Neural progenitor cell (in vitro differentiated cells): ENCODE results near the gene CFAP43. TPM values are rescaled to one million over a fixed set of nuclear protein-coding genes. Genes with fewer than 3 reads are reported as not detected.

Source experiments
- DNase-seq: peaks from one replicate; pipeline ENCODE4 v3.0.0-alpha.2; 2016; ENCODE audit warnings: low spot score
- H2AFZ ChIP-seq: fragments of 200-600 bp; sonication (generic); replicated peaks from 2 replicates; pipeline ENCODE4 v1.6.1; 2016; ENCODE audit warnings: antibody characterized with exemption
- H3F3A ChIP-seq: fragments of 200-600 bp; sonication (generic); 2 replicates; pipeline ENCODE4 v1.6.1; 2016; ENCODE audit warnings: antibody characterized with exemption, low read depth
- H3K27ac ChIP-seq: fragments of 200-600 bp; sonication (generic); 2 replicates; pipeline ENCODE4 v1.5.1; 2016; ENCODE audit warnings: mild to moderate bottlenecking
- H3K27me3 ChIP-seq: fragments of 200-600 bp; sonication (generic); 2 replicates; pipeline ENCODE4 v1.6.1; 2016; ENCODE audit warnings: mild to moderate bottlenecking, moderate library complexity
- H3K36me3 ChIP-seq: fragments of 200-600 bp; sonication (generic); 2 replicates; pipeline ENCODE4 v1.5.1; 2016
- H3K4me1 ChIP-seq: fragments of 200-600 bp; sonication (generic); 2 replicates; pipeline ENCODE4 v1.6.1; 2016; ENCODE audit warnings: mixed run types
- H3K4me2 ChIP-seq: fragments of 200-600 bp; sonication (generic); 2 replicates; pipeline ENCODE4 v1.6.1; 2016
- H3K4me3 ChIP-seq: fragments of 200-600 bp; sonication (generic); 2 replicates; pipeline ENCODE4 v1.5.1; 2016
- H3K79me2 ChIP-seq: fragments of 200-600 bp; sonication (generic); 2 replicates; pipeline ENCODE4 v1.6.1; 2016; ENCODE audit warnings: low read depth
- H3K9ac ChIP-seq: fragments of 200-600 bp; sonication (generic); 2 replicates; pipeline ENCODE4 v1.6.1; 2016
- H3K9me3 ChIP-seq: fragments of 200-600 bp; sonication (generic); 2 replicates; pipeline ENCODE4 v1.5.1; 2016; ENCODE audit warnings: low read depth
- H4K20me1 ChIP-seq: fragments of 200-600 bp; sonication (generic); 2 replicates; pipeline ENCODE4 v1.6.1; 2016; ENCODE audit warnings: low read depth
- H3K27ac Mint-ChIP-seq: 3 replicates; pipeline ENCODE4 v1.8.0; 2021; ENCODE audit warnings: mixed read lengths
- H3K27me3 Mint-ChIP-seq: 2 replicates; pipeline ENCODE4 v1.8.0; 2022; ENCODE audit warnings: low read depth, mild to moderate bottlenecking, inconsistent platforms, moderate library complexity, mixed read lengths; ENCODE audit not compliant: insufficient read depth
- H3K36me3 Mint-ChIP-seq: 3 replicates; pipeline ENCODE4 v1.8.0; 2021; ENCODE audit warnings: mixed read lengths
- H3K4me1 Mint-ChIP-seq: 3 replicates; pipeline ENCODE4 v1.8.0; 2021; ENCODE audit warnings: mixed read lengths
- H3K4me3 Mint-ChIP-seq: 3 replicates; pipeline ENCODE4 v1.8.0; 2021; ENCODE audit warnings: mild to moderate bottlenecking, moderate library complexity, mixed read lengths
- H3K9me3 Mint-ChIP-seq: 3 replicates; pipeline ENCODE4 v1.8.0; 2020; ENCODE audit warnings: mixed read lengths
- EZH2 ChIP-seq: fragments of 200-600 bp; sonication (generic); IDR thresholded peaks from 2 replicates; pipeline ENCODE4 v1.6.1; 2017; ENCODE audit warnings: antibody characterized with exemption, mild to moderate bottlenecking, moderate library complexity
- EZH2phosphoT487 ChIP-seq: fragments of 200-600 bp; sonication (generic); IDR thresholded peaks from 2 replicates; pipeline ENCODE4 v1.6.1; 2017; ENCODE audit warnings: antibody characterized with exemption
- total RNA-seq: library from RNA; depleted of rRNA; stranded (reverse); fragments of >200 nt; gene quantifications from 2 replicates; pipeline ENCODE4 v1.2.3, GENCODE V29; 2015; ENCODE audit warnings: low replicate concordance
- TF ChIP-seq, protein P1 (sequence below): fragments of 200-600 bp; sonication (generic); IDR thresholded peaks from 2 replicates; pipeline ENCODE4 v1.5.1; 2017; ENCODE audit warnings: antibody characterized with exemption, mild to moderate bottlenecking

CFAP43 gene
- total RNA-seq, 1 donor from 2014 or later: 2.7 TPM

DNA sequence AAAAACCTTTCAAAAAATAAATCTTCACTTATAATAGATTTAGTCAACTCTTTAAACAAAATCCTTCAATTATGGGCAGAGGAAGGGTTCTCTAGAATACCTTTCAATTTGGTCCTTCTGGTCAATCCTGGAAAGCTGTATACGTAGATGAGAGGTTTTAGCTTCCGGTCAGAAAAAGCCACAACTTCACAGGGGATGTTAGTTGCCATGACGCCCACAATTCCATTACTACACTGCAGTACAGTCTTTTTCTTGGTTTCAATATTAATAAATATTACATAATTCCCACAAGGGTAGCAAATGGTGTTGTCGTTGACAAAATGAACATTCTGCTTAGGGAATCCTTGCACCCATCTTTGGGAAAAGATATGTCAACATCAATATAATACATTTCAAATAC is 1.7 kb downstream of the CFAP43 start:
- peaks cover 10% of the 10 kb centered on the region for H3K9me3 Mint-ChIP-seq
- H3K4me2 ChIP-seq: no peak overlapping the region
- H3K4me1 Mint-ChIP-seq: peaks cover 9% of the 10 kb centered on the region

DNA sequence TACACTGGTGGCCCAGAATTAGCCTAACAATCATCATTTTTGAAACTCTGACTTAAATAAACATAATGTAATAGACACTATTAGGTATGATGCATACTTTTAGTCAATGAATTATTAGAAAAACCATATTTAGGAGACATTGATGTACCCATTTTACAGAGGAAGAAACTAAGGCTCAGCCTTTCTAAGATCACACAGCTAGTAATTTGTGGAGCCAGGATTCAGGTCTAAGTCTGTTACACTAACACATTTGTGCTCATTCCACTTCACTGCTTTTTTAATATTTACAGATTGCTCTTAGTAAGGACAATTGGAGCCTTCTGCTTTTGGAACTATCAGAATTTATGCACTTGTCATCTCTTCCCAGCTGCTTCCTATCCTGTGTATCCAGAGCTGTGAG is 8.9 kb downstream of the CFAP43 start:
- H3K4me3 Mint-ChIP-seq: no peak overlapping the region
- H3K36me3 Mint-ChIP-seq: no peaks in the 10 kb centered on the region
- no peak for DNase-seq
- no peaks in the 10 kb centered on the region for H3K79me2 ChIP-seq
- H3K4me1 ChIP-seq: no peaks in the 10 kb centered on the region
- H3K27ac ChIP-seq: no peak overlapping the region
- H3K9me3 Mint-ChIP-seq: no peaks in the 10 kb centered on the region
- no peak overlapping the region for H3K4me3 ChIP-seq
- H4K20me1 ChIP-seq: no peaks in the 10 kb centered on the region
- H3K4me2 ChIP-seq: no peak overlapping the region
- no peaks in the 10 kb centered on the region for H3F3A ChIP-seq
- TF ChIP-seq, protein P1, sequence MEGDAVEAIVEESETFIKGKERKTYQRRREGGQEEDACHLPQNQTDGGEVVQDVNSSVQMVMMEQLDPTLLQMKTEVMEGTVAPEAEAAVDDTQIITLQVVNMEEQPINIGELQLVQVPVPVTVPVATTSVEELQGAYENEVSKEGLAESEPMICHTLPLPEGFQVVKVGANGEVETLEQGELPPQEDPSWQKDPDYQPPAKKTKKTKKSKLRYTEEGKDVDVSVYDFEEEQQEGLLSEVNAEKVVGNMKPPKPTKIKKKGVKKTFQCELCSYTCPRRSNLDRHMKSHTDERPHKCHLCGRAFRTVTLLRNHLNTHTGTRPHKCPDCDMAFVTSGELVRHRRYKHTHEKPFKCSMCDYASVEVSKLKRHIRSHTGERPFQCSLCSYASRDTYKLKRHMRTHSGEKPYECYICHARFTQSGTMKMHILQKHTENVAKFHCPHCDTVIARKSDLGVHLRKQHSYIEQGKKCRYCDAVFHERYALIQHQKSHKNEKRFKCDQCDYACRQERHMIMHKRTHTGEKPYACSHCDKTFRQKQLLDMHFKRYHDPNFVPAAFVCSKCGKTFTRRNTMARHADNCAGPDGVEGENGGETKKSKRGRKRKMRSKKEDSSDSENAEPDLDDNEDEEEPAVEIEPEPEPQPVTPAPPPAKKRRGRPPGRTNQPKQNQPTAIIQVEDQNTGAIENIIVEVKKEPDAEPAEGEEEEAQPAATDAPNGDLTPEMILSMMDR: no peak
- TF ChIP-seq EZH2 (no peak), EZH2phosphoT487 (no peak)
- no peaks in the 10 kb centered on the region for H3K27me3 ChIP-seq
- no peak overlapping the region for H3K27ac Mint-ChIP-seq
- no peaks in the 10 kb centered on the region for H3K9me3 ChIP-seq
- no peak overlapping the region for H2AFZ ChIP-seq
- H3K4me1 Mint-ChIP-seq: peaks cover 3% of the 10 kb centered on the region
- H3K9ac ChIP-seq: no peak overlapping the region
- no peaks in the 10 kb centered on the region for H3K27me3 Mint-ChIP-seq
- H3K36me3 ChIP-seq: no peaks in the 10 kb centered on the region

More for the DNA sequence above, 1.7 kb downstream of the CFAP43 start:
- no peak overlapping the region for H3K27ac ChIP-seq
- Mint-ChIP-seq H3K36me3 (no peaks in the 10 kb centered on the region), H3K27ac (no peak overlapping the region), H3K4me3 (no peak overlapping the region), H3K27me3 (peaks cover 4% of the 10 kb centered on the region)
- H3K9ac ChIP-seq: no peak overlapping the region
- H3K9me3 ChIP-seq: peaks cover 8% of the 10 kb centered on the region
- no peak overlapping the region for H2AFZ ChIP-seq
- no peaks in the 10 kb centered on the region for H3F3A ChIP-seq
- H3K27me3 ChIP-seq: peaks cover 4% of the 10 kb centered on the region
- no peaks in the 10 kb centered on the region for H4K20me1 ChIP-seq
- H3K36me3 ChIP-seq: no peaks in the 10 kb centered on the region
- no peaks in the 10 kb centered on the region for H3K79me2 ChIP-seq
- TF ChIP-seq, protein P1: no peak
- TF ChIP-seq EZH2 (no peak), EZH2phosphoT487 (no peak)
- peaks cover 5% of the 10 kb centered on the region for H3K4me1 ChIP-seq
- no peak for DNase-seq
- no peak overlapping the region for H3K4me3 ChIP-seq

DNA sequence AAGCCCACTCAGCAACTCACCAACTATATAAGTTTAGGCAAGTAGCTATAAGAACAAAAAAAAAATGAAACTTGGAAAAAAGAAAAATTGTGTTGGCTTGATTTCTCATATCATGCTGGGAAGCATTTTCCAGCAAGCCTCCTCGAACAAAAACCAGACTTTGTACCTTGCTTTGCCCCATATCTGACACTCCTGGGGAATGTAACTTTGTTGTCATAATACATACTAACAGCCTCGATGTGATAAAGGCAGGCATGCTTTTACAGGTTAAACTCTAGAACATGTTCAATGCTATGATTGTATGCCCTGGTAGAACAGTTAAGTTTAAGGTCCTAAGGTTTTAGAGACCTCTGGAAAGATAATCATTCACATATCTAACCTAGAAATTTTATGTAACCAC is 11.6 kb downstream of the CFAP43 start:
- Histone ChIP-seq H3K4me1 (no peaks in the 10 kb centered on the region), H3K36me3 (no peaks in the 10 kb centered on the region), H4K20me1 (no peaks in the 10 kb centered on the region), H3K27me3 (no peaks in the 10 kb centered on the region), H3K4me3 (no peak overlapping the region), H3K9ac (no peak overlapping the region), H3K9me3 (no peaks in the 10 kb centered on the region), H3K27ac (no peak overlapping the region), H2AFZ (no peak overlapping the region), H3K4me2 (no peak overlapping the region), H3F3A (no peaks in the 10 kb centered on the region), H3K79me2 (no peaks in the 10 kb centered on the region)
- Mint-ChIP-seq H3K27me3 (no peaks in the 10 kb centered on the region), H3K4me1 (peaks cover 3% of the 10 kb centered on the region), H3K36me3 (no peaks in the 10 kb centered on the region), H3K9me3 (no peaks in the 10 kb centered on the region), H3K27ac (no peak overlapping the region), H3K4me3 (no peak overlapping the region)
- DNase-seq: no peak
- TF ChIP-seq, protein P1: no peak
- TF ChIP-seq EZH2phosphoT487 (no peak), EZH2 (no peak)
